K562 (cell line): Measurements from ENCODE around the gene RGMB. TPM values are rescaled to one million over a fixed set of nuclear protein-coding genes. Genes with fewer than 3 reads are reported as not detected.

Experiments
- ATAC-seq: fragments of 200-7000 bp; cut with Tn5 transposase; 3 replicates; pipeline ENCODE4 v1.9.1; 2020; ENCODE audit warnings: moderate library complexity
- BruUV-seq: library from RNA; stranded (reverse); fragments of 400-500 nt; replicated peaks from 2 replicates; lab custom pipeline; 2021; lab: Mats Ljungman, UMichigan
- CTCF ChIA-PET: fragments of 300-600 bp; formaldehyde crosslinking; extraction: SDS; loops from one replicate; lab custom pipeline; 2021; ENCODE audit warnings: low intra/inter-chr PET ratio; lab: Yijun Ruan, JAX
- POLR2A ChIA-PET: fragments of 300-600, 350-650 bp; sonication (Branson Sonifier 250); formaldehyde crosslinking; extraction: SDS; loops from one replicate; lab custom pipeline; 2021; ENCODE audit warnings: antibody characterized with exemption, inconsistent platforms; lab: Yijun Ruan, JAX
- DNase-seq, 4 experiments: peaks; one replicate each; pipeline versions ENCODE4 v3.0.0 to v3.0.0-alpha.2; 2011 to 2018; ENCODE audit warnings: low spot score in 3 of 4, mixed read lengths in 3 of 4; ENCODE audit errors: extremely low read depth in 1 of 4
- FAIRE-seq: peaks from 2 replicates; lab custom pipeline; 2011; peaks lifted over from hg19 to GRCh38; lab: Jason Lieb, UNC
- H2AFZ ChIP-seq: 2 replicates; pipeline ENCODE4 v1.6.0; 2011; ENCODE audit warnings: low read depth, low read length, control low read depth, inconsistent platforms
- H3K27ac ChIP-seq: fragments of 200-600 bp; 3 replicates; pipeline ENCODE4 v1.8.0; 2011; ENCODE audit warnings: low read depth, mild to moderate bottlenecking, control low read depth, inconsistent platforms, low read length, moderate library complexity, mixed read lengths; ENCODE audit errors: extremely low read depth
- H3K27me3 ChIP-seq, 2 experiments: fragments of 300-600 bp in 1 of 2; 2 replicates in 1 of 2; 3 replicates in 1 of 2; pipeline versions ENCODE4 v1.6.0 to v1.8.0; 2011; ENCODE audit warnings: inconsistent platforms in 2 of 2, low read length in 2 of 2, mild to moderate bottlenecking in 1 of 2, mixed read lengths in 1 of 2, moderate library complexity in 1 of 2; ENCODE audit not compliant: control insufficient read depth in 2 of 2, insufficient read depth in 2 of 2
- H3K36me3 ChIP-seq: fragments of 300-600 bp; 3 replicates; pipeline ENCODE4 v1.8.0; 2011; ENCODE audit warnings: mild to moderate bottlenecking, low read length, inconsistent platforms; ENCODE audit not compliant: control insufficient read depth, insufficient read depth
- H3K4me1 ChIP-seq, 2 experiments: fragments of 200-600 bp in 1 of 2; replicated peaks in 1 of 2; 2 replicates in 1 of 2; 3 replicates in 1 of 2; pipeline versions ENCODE4 v1.5.1 to v1.8.0; 2011; ENCODE audit warnings: inconsistent platforms in 2 of 2, low read length in 2 of 2, mild to moderate bottlenecking in 1 of 2, mixed read lengths in 1 of 2, moderate library complexity in 1 of 2; ENCODE audit not compliant: control insufficient read depth in 2 of 2, insufficient read depth in 2 of 2
- H3K4me2 ChIP-seq: 2 replicates; pipeline ENCODE4 v1.6.1; 2011; ENCODE audit warnings: low read length, control low read depth, inconsistent platforms, mixed read lengths; ENCODE audit not compliant: insufficient read depth
- H3K4me3 ChIP-seq: fragments of 200-600 bp; sonication (generic), shearing (Covaris generic); 2 replicates; pipeline ENCODE4 v1.5.1; 2016; ENCODE audit warnings: control low read depth, inconsistent platforms
- H3K79me2 ChIP-seq: fragments of 200-600 bp; 3 replicates; pipeline ENCODE4 v1.8.0; 2011; ENCODE audit warnings: low read length, inconsistent platforms; ENCODE audit not compliant: control insufficient read depth, insufficient read depth
- H3K9ac ChIP-seq, 2 experiments: 2 replicates each; pipeline versions ENCODE4 v1.6.0 to v1.6.1; 2011; ENCODE audit warnings: low read depth in 2 of 2, low read length in 2 of 2, control low read depth in 1 of 2, inconsistent platforms in 1 of 2, mild to moderate bottlenecking in 1 of 2, mixed read lengths in 1 of 2; ENCODE audit not compliant: insufficient read depth in 1 of 2
- H3K9me1 ChIP-seq: one replicate; pipeline ENCODE4 v1.6.0; 2011; ENCODE audit warnings: inconsistent platforms, mild to moderate bottlenecking, low read length, moderate library complexity; ENCODE audit not compliant: control insufficient read depth, insufficient read depth
- H3K9me3 ChIP-seq: replicated peaks from 2 replicates; pipeline ENCODE4 v1.5.1; 2011; ENCODE audit warnings: low read depth, low read length, inconsistent platforms; ENCODE audit not compliant: control insufficient read depth, insufficient read depth
- H4K20me1 ChIP-seq: replicated peaks from 2 replicates; pipeline ENCODE4 v1.6.1; 2011; ENCODE audit warnings: low read length, inconsistent platforms, mixed read lengths; ENCODE audit not compliant: control insufficient read depth, insufficient read depth
- ATF6 ChIP-seq: sonication (generic); formaldehyde crosslinking; IDR thresholded peaks from 2 replicates; pipeline ENCODE4 v1.4.0; 2020; ENCODE audit warnings: mild to moderate bottlenecking, missing genetic modification reagents
- CHCHD3 ChIP-seq: fragments of 250-450 bp; sonication (Bioruptor Pico); IDR thresholded peaks from 2 replicates; pipeline ENCODE4 v2.1.2; 2022; ENCODE audit warnings: mild to moderate bottlenecking
- FOXM1 ChIP-seq, 2 experiments: fragments of 450-650 bp in 1 of 2; sonication (generic) in 1 of 2; formaldehyde crosslinking in 1 of 2; IDR thresholded peaks; 2 replicates each; pipeline versions ENCODE4 v1.6.1 to v1.9.0; 2017 to 2022; ENCODE audit warnings: low read depth in 2 of 2, mild to moderate bottlenecking in 2 of 2, missing genetic modification reagents in 1 of 2, moderate library complexity in 1 of 2
- HDAC2 ChIP-seq: fragments of 450-650 bp; IDR thresholded peaks from 2 replicates; pipeline ENCODE4 v1.6.1; 2016; ENCODE audit warnings: mild to moderate bottlenecking
- NUFIP1 ChIP-seq: fragments of 450-650 bp; IDR thresholded peaks from 2 replicates; pipeline ENCODE4 v1.6.1; 2018; ENCODE audit not compliant: partially characterized antibody
- PURB ChIP-seq: sonication (generic); formaldehyde crosslinking; IDR thresholded peaks from 2 replicates; pipeline ENCODE4 v1.9.0; 2021; ENCODE audit warnings: low read depth, mild to moderate bottlenecking, missing genetic modification reagents
- RBBP5 ChIP-seq: fragments of 200-600 bp; sonication (generic); IDR thresholded peaks from 2 replicates; pipeline ENCODE4 v1.6.1; 2012; ENCODE audit warnings: borderline replicate concordance, mild to moderate bottlenecking, low read length, control low read depth, inconsistent platforms; ENCODE audit not compliant: insufficient read depth, poor library complexity, severe bottlenecking
- WGBS: fragments of 100-300 bp; shearing (Covaris generic); methylation state at CpG from one replicate; pipeline ENCODE4 v1.1.6; 2016; ENCODE audit warnings: low coverage, mixed read lengths; ENCODE audit not compliant: insufficient coverage; ENCODE audit errors: missing lambda C conversion rate; 5-methylcytosine and 5-hydroxymethylcytosine counted together
- in situ Hi-C: fragments of 300-500 bp; cut with MboI; formaldehyde crosslinking; loops from 4 replicates; pipeline ENCODE4 v1.15.0; 2018; ENCODE audit warnings: inconsistent platforms, mixed read lengths
- intact Hi-C: fragments of 100-400 bp; cut with micrococcal nuclease; formaldehyde crosslinking; loops from 2 replicates; pipeline ENCODE4 v1.14.2; 2022
- polyA plus RNA-seq, 8 experiments: library from polyadenylated mRNA; depleted of rRNA in 4 of 8; stranded (reverse) in 5 of 8; unstranded in 3 of 8; fragments of >200 nt; fragmentation: Nextera tagmentation in 2 of 8; fragmentation: Illumina TruSeq in 1 of 8; extraction: Ambion mirVana in 2 of 8; extraction: Trizol in 1 of 8; gene quantifications; 2 replicates each; pipeline versions ENCODE4 v1.2.1 to v1.2.3, GENCODE V29; 2011 to 2014; ENCODE audit warnings: inconsistent platforms in 1 of 8, missing spikeins in 1 of 8
- total RNA-seq, 7 experiments: library from RNA; depleted of rRNA in 6 of 7; stranded (reverse); fragments of >200 nt in 6 of 7; fragmentation: Illumina TruSeq in 2 of 7; extraction: Trizol in 2 of 7; gene quantifications; 2 replicates each; pipeline versions ENCODE4 v1.2.1 to v1.2.3, GENCODE V29; 2011 to 2021; ENCODE audit warnings: low replicate concordance in 1 of 7
- TF ChIP-seq, protein P1 (sequence below): fragments of 250-450 bp; sonication (Bioruptor Pico); IDR thresholded peaks from 2 replicates; pipeline ENCODE4 v1.5.0; 2020; ENCODE audit warnings: mild to moderate bottlenecking
- TF ChIP-seq, protein P2 (sequence below): fragments of 150-350 bp; conservative IDR thresholded peaks from 2 replicates; pipeline ENCODE4 v1.6.1; 2014; ENCODE audit warnings: low read length

Gene RGMB
- total and polyA plus RNA-seq, 9 of the 15 experiments (the other 6 are each of a cell fraction or from before 2014, with no cell fraction given) = 0.03 to 0.38 TPM; not detected in 7

GRCh38 chr5:98789029-98789428, 15.6 kb downstream of the RGMB start:
- Histone ChIP-seq H3K9me3 (no peaks in the 10 kb centered on the region), H3K27me3 (peaks cover 0 to 6% of the 10 kb centered on the region in 2 experiments; a peak in 3 of 5 replicates)
- no peak for FAIRE-seq
- 0% methylated on average over 3 of the region's 3 CpGs for WGBS
- POLR2A ChIA-PET = no interaction called here
- TF ChIP-seq RBBP5 = no peak
- no peak for TF ChIP-seq NUFIP1
- TF ChIP-seq CHCHD3 = no peak
- no peak for TF ChIP-seq PURB
- TF ChIP-seq, protein P1, sequence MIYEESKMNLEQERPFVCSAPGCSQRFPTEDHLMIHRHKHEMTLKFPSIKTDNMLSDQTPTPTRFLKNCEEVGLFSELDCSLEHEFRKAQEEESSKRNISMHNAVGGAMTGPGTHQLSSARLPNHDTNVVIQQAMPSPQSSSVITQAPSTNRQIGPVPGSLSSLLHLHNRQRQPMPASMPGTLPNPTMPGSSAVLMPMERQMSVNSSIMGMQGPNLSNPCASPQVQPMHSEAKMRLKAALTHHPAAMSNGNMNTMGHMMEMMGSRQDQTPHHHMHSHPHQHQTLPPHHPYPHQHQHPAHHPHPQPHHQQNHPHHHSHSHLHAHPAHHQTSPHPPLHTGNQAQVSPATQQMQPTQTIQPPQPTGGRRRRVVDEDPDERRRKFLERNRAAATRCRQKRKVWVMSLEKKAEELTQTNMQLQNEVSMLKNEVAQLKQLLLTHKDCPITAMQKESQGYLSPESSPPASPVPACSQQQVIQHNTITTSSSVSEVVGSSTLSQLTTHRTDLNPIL = no peak
- TF ChIP-seq ATF6 (CRISPR knock-in tag) = no peak
- TF ChIP-seq FOXM1 (IDR thresholded peaks at IDR 0.05; ENCODE audit: low read depth) = no peak
- no peak for TF ChIP-seq FOXM1 (CRISPR knock-in tag; IDR thresholded peaks at IDR 0.05; ENCODE audit: low read depth)
- TF ChIP-seq, protein P2, sequence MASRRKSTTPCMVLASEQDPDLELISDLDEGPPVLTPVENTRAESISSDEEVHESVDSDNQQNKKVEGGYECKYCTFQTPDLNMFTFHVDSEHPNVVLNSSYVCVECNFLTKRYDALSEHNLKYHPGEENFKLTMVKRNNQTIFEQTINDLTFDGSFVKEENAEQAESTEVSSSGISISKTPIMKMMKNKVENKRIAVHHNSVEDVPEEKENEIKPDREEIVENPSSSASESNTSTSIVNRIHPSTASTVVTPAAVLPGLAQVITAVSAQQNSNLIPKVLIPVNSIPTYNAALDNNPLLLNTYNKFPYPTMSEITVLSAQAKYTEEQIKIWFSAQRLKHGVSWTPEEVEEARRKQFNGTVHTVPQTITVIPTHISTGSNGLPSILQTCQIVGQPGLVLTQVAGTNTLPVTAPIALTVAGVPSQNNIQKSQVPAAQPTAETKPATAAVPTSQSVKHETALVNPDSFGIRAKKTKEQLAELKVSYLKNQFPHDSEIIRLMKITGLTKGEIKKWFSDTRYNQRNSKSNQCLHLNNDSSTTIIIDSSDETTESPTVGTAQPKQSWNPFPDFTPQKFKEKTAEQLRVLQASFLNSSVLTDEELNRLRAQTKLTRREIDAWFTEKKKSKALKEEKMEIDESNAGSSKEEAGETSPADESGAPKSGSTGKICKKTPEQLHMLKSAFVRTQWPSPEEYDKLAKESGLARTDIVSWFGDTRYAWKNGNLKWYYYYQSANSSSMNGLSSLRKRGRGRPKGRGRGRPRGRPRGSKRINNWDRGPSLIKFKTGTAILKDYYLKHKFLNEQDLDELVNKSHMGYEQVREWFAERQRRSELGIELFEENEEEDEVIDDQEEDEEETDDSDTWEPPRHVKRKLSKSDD = no peak
- TF ChIP-seq HDAC2 = no peak
- TF ChIP-seq, all 486 proteins: peak for 0
- no peak overlapping the region for H3K9ac ChIP-seq
- in situ Hi-C loops (no loop called here), intact Hi-C loops (no loop called here)
- no peaks in the 10 kb centered on the region for H3K79me2 ChIP-seq
- BruUV-seq = no TSS peak
- no peak overlapping the region for H3K4me2 ChIP-seq
- H4K20me1 ChIP-seq = no peaks in the 10 kb centered on the region
- 0 out of 5 replicates have a peak, but pooled peaks cover 0 to 3% of the 10 kb centered on the region in 2 experiments for H3K4me1 ChIP-seq
- H3K36me3 ChIP-seq = no peaks in the 10 kb centered on the region
- no peak overlapping the region for H3K4me3 ChIP-seq
- ATAC-seq (no peak), DNase-seq (no peak)
- H3K27ac ChIP-seq = no peak overlapping the region
- H3K9me1 ChIP-seq = no peaks in the 10 kb centered on the region
- no peak overlapping the region for H2AFZ ChIP-seq
- CTCF ChIA-PET = no interaction called here
